ENCODE results near the gene LMOD2. TPM values are rescaled to one million over a fixed set of nuclear protein-coding genes. Genes with fewer than 3 reads are reported as not detected.

LMOD2 gene
- total and polyA plus RNA-seq, 2 experiments from 2014 or later, result not detected

GRCh38 chr7:123652406-123652805 lies 3.3 kb upstream of the LMOD2 start:
- peaks cover 10% of the 10 kb centered on the region for H3K4me1 Mint-ChIP-seq
- Histone ChIP-seq H3K4me3 (no peak overlapping the region), H2AFZ (no peak overlapping the region), H3K4me2 (no peak overlapping the region), H3K27me3 (ENCODE audit: insufficient read depth) (no peaks in the 10 kb centered on the region), H3K9me2 (ENCODE audit: insufficient read depth) (peaks cover 3% of the 10 kb centered on the region), H4K20me1 (replicated peaks; ENCODE audit: insufficient read depth) (no peaks in the 10 kb centered on the region), H3K4me1 (ENCODE audit: insufficient read depth) (0 out of 2 replicates have a peak, but pooled peaks cover 3% of the 10 kb centered on the region), H3F3A (replicated peaks; ENCODE audit: low read depth) (no peaks in the 10 kb centered on the region), H3K79me2 (replicated peaks; ENCODE audit: insufficient read depth) (no peaks in the 10 kb centered on the region), H3K36me3 (ENCODE audit: insufficient read depth) (no peaks in the 10 kb centered on the region), H3K27ac (ENCODE audit: low read depth) (no peak overlapping the region)
- no peaks in the 10 kb centered on the region; the same call in 2 of the 3 replicates for H3K9me3 Mint-ChIP-seq
- ATAC-seq (no peak), DNase-seq (ENCODE audit: low spot score) (no peak)
- no peak overlapping the region for H3K4me3 Mint-ChIP-seq
- H3K27me3 Mint-ChIP-seq (ENCODE audit: insufficient read depth, low read depth, poor library complexity), result no peaks in the 10 kb centered on the region
- TF ChIP-seq JUNB (IDR thresholded peaks at IDR 0.05; ENCODE audit: unreplicated experiment) (no peak), STAT1 (IDR thresholded peaks at IDR 0.05; ENCODE audit: unreplicated experiment) (no peak), EZH2 (IDR thresholded peaks at IDR 0.05; ENCODE audit: low read depth, unreplicated experiment) (no peak), ETS1 (IDR thresholded peaks at IDR 0.05) (no peak), ZNF114 (CRISPR knock-in tag; IDR thresholded peaks at IDR 0.05) (no peak), POLR2AphosphoS5 (IDR thresholded peaks at IDR 0.05; ENCODE audit: low read depth) (no peak)
- TF ChIP-seq, protein P1, sequence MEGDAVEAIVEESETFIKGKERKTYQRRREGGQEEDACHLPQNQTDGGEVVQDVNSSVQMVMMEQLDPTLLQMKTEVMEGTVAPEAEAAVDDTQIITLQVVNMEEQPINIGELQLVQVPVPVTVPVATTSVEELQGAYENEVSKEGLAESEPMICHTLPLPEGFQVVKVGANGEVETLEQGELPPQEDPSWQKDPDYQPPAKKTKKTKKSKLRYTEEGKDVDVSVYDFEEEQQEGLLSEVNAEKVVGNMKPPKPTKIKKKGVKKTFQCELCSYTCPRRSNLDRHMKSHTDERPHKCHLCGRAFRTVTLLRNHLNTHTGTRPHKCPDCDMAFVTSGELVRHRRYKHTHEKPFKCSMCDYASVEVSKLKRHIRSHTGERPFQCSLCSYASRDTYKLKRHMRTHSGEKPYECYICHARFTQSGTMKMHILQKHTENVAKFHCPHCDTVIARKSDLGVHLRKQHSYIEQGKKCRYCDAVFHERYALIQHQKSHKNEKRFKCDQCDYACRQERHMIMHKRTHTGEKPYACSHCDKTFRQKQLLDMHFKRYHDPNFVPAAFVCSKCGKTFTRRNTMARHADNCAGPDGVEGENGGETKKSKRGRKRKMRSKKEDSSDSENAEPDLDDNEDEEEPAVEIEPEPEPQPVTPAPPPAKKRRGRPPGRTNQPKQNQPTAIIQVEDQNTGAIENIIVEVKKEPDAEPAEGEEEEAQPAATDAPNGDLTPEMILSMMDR (conservative IDR thresholded peaks at IDR 0.05; ENCODE audit: low read depth in 2 of 2), result no peak
- TF ChIP-seq, protein P2, sequence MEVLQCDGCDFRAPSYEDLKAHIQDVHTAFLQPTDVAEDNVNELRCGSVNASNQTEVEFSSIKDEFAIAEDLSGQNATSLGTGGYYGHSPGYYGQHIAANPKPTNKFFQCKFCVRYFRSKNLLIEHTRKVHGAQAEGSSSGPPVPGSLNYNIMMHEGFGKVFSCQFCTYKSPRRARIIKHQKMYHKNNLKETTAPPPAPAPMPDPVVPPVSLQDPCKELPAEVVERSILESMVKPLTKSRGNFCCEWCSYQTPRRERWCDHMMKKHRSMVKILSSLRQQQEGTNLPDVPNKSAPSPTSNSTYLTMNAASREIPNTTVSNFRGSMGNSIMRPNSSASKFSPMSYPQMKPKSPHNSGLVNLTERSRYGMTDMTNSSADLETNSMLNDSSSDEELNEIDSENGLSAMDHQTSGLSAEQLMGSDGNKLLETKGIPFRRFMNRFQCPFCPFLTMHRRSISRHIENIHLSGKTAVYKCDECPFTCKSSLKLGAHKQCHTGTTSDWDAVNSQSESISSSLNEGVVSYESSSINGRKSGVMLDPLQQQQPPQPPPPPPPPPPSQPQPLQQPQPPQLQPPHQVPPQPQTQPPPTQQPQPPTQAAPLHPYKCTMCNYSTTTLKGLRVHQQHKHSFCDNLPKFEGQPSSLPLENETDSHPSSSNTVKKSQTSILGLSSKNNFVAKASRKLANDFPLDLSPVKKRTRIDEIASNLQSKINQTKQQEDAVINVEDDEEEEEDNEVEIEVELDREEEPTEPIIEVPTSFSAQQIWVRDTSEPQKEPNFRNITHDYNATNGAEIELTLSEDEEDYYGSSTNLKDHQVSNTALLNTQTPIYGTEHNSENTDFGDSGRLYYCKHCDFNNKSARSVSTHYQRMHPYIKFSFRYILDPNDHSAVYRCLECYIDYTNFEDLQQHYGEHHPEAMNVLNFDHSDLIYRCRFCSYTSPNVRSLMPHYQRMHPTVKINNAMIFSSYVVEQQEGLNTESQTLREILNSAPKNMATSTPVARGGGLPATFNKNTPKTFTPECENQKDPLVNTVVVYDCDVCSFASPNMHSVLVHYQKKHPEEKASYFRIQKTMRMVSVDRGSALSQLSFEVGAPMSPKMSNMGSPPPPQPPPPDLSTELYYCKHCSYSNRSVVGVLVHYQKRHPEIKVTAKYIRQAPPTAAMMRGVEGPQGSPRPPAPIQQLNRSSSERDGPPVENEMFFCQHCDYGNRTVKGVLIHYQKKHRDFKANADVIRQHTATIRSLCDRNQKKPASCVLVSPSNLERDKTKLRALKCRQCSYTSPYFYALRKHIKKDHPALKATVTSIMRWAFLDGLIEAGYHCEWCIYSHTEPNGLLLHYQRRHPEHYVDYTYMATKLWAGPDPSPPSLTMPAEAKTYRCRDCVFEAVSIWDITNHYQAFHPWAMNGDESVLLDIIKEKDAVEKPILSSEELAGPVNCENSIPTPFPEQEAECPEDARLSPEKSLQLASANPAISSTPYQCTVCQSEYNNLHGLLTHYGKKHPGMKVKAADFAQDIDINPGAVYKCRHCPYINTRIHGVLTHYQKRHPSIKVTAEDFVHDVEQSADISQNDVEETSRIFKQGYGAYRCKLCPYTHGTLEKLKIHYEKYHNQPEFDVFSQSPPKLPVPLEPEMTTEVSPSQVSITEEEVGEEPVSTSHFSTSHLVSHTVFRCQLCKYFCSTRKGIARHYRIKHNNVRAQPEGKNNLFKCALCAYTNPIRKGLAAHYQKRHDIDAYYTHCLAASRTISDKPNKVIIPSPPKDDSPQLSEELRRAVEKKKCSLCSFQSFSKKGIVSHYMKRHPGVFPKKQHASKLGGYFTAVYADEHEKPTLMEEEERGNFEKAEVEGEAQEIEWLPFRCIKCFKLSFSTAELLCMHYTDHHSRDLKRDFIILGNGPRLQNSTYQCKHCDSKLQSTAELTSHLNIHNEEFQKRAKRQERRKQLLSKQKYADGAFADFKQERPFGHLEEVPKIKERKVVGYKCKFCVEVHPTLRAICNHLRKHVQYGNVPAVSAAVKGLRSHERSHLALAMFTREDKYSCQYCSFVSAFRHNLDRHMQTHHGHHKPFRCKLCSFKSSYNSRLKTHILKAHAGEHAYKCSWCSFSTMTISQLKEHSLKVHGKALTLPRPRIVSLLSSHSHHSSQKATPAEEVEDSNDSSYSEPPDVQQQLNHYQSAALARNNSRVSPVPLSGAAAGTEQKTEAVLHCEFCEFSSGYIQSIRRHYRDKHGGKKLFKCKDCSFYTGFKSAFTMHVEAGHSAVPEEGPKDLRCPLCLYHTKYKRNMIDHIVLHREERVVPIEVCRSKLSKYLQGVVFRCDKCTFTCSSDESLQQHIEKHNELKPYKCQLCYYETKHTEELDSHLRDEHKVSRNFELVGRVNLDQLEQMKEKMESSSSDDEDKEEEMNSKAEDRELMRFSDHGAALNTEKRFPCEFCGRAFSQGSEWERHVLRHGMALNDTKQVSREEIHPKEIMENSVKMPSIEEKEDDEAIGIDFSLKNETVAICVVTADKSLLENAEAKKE (CRISPR knock-in tag; IDR thresholded peaks at IDR 0.05), result no peak
- TF ChIP-seq, protein P3, sequence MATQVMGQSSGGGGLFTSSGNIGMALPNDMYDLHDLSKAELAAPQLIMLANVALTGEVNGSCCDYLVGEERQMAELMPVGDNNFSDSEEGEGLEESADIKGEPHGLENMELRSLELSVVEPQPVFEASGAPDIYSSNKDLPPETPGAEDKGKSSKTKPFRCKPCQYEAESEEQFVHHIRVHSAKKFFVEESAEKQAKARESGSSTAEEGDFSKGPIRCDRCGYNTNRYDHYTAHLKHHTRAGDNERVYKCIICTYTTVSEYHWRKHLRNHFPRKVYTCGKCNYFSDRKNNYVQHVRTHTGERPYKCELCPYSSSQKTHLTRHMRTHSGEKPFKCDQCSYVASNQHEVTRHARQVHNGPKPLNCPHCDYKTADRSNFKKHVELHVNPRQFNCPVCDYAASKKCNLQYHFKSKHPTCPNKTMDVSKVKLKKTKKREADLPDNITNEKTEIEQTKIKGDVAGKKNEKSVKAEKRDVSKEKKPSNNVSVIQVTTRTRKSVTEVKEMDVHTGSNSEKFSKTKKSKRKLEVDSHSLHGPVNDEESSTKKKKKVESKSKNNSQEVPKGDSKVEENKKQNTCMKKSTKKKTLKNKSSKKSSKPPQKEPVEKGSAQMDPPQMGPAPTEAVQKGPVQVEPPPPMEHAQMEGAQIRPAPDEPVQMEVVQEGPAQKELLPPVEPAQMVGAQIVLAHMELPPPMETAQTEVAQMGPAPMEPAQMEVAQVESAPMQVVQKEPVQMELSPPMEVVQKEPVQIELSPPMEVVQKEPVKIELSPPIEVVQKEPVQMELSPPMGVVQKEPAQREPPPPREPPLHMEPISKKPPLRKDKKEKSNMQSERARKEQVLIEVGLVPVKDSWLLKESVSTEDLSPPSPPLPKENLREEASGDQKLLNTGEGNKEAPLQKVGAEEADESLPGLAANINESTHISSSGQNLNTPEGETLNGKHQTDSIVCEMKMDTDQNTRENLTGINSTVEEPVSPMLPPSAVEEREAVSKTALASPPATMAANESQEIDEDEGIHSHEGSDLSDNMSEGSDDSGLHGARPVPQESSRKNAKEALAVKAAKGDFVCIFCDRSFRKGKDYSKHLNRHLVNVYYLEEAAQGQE (IDR thresholded peaks at IDR 0.05; ENCODE audit: unreplicated experiment), result no peak
- H3K27ac Mint-ChIP-seq, result no peak overlapping the region
- H3K36me3 Mint-ChIP-seq (ENCODE audit: low read depth), result no peaks in the 10 kb centered on the region
